Right renal pelvis (tissue), 4 donors: ENCODE data around the gene ADARB2. TPM values are rescaled to one million over a fixed set of nuclear protein-coding genes. Genes with fewer than 3 reads are reported as not detected.
"Not testable (repeated sequence)": the region's sequence is repeated elsewhere in the genome, so short reads cannot be mapped to it uniquely, and the experiment has no call there.

ENCODE experiments used
- DNase-seq, 4 donors: peaks; one replicate each; pipeline ENCODE4 v3.0.0-alpha.2; 2013; ENCODE audit warnings: low read depth in 4 of 4, low spot score in 3 of 4, missing footprints in 1 of 4
- polyA plus RNA-seq, 4 donors: library from polyadenylated mRNA; unstranded; fragments of 120-200 nt; gene quantifications; one replicate each; pipeline ENCODE4 v1.2.1, GENCODE V29; 2013; ENCODE audit not compliant: insufficient read length in 4 of 4

ADARB2 gene
- polyA plus RNA-seq, 4 donors, result 0.90 to 1.8 (median 1.4) TPM

GRCh38 chr10:1552881-1553670 is 184.2 kb downstream of the ADARB2 start:
- DNase-seq, result no peak

GRCh38 chr10:1552406-1552805 is 184.9 kb downstream of the ADARB2 start:
- DNase-seq, result no peak

GRCh38 chr10:1551636-1552338 is 185.5 kb downstream of the ADARB2 start:
- DNase-seq, result no peak

GRCh38 chr10:1550616-1551015 is 186.7 kb downstream of the ADARB2 start:
- no peak for DNase-seq

GRCh38 chr10:1550291-1550595 is 187.1 kb downstream of the ADARB2 start:
- no peak for DNase-seq

GRCh38 chr10:1549591-1550290 is 187.6 kb downstream of the ADARB2 start:
- DNase-seq, result no peak

- no peak for DNase-seq
Measured at GRCh38 chr10:1548596-1548995, 188.7 kb downstream of the ADARB2 start.

- DNase-seq, result no peak
Measured at GRCh38 chr10:1548146-1548545, 189.2 kb downstream of the ADARB2 start.

GRCh38 chr10:1546431-1547110 is 190.8 kb downstream of the ADARB2 start:
- DNase-seq, result no peak

GRCh38 chr10:1545524-1545923 is 191.8 kb downstream of the ADARB2 start:
- DNase-seq, result no peak

GRCh38 chr10:1544929-1545328 is 192.4 kb downstream of the ADARB2 start:
- DNase-seq, result no peak

- DNase-seq, result no peak
Measured at GRCh38 chr10:1544209-1544673, 193.1 kb downstream of the ADARB2 start.

- no peak for DNase-seq
Measured at GRCh38 chr10:1543596-1543995, 193.7 kb downstream of the ADARB2 start.

- DNase-seq, result no peak
Measured at GRCh38 chr10:1542941-1543340, 194.4 kb downstream of the ADARB2 start.

GRCh38 chr10:1540144-1540543 is 197.2 kb downstream of the ADARB2 start:
- DNase-seq, result no peak

- no peak for DNase-seq
Measured at GRCh38 chr10:1539216-1539615, 198.1 kb downstream of the ADARB2 start.

GRCh38 chr10:1538531-1539061 is 198.7 kb downstream of the ADARB2 start:
- no peak for DNase-seq

- DNase-seq, result no peak
Measured at GRCh38 chr10:1538121-1538520, 199.2 kb downstream of the ADARB2 start.

- DNase-seq, result not testable (repeated sequence)
Measured at GRCh38 chr10:1537449-1537848, 199.9 kb downstream of the ADARB2 start.

- DNase-seq, result no peak
Measured at GRCh38 chr10:1536341-1536740, 201.0 kb downstream of the ADARB2 start.
